ENCODE data around the gene SERGEF.

DNA sequence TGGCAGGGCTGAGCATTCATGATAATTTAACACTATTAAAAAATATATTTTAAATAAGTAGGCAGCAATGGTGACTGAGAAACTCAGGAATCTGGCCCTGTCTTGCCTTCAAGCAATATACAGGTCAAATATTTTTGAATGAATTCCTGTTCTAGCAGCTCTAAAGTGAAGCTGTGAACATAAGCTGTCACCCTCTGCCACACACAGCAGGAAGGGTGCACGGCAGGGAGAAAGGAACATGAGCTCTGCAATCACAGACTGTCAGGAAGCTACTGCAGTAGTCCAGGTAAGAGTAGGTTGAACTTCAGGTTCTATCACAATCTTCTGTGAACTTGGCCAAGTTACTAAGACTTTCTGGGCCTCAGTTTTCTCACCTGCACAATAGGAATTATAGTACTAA lies 114.8 kb downstream of the SERGEF start:
- TF ChIP-seq, protein P1, sequence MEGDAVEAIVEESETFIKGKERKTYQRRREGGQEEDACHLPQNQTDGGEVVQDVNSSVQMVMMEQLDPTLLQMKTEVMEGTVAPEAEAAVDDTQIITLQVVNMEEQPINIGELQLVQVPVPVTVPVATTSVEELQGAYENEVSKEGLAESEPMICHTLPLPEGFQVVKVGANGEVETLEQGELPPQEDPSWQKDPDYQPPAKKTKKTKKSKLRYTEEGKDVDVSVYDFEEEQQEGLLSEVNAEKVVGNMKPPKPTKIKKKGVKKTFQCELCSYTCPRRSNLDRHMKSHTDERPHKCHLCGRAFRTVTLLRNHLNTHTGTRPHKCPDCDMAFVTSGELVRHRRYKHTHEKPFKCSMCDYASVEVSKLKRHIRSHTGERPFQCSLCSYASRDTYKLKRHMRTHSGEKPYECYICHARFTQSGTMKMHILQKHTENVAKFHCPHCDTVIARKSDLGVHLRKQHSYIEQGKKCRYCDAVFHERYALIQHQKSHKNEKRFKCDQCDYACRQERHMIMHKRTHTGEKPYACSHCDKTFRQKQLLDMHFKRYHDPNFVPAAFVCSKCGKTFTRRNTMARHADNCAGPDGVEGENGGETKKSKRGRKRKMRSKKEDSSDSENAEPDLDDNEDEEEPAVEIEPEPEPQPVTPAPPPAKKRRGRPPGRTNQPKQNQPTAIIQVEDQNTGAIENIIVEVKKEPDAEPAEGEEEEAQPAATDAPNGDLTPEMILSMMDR (IDR thresholded peaks at IDR 0.05): no peak
- TF ChIP-seq, protein P2, sequence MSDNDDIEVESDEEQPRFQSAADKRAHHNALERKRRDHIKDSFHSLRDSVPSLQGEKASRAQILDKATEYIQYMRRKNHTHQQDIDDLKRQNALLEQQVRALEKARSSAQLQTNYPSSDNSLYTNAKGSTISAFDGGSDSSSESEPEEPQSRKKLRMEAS (IDR thresholded peaks at IDR 0.05; ENCODE audit: low read depth): no peak
- TF ChIP-seq TCF12 (IDR thresholded peaks at IDR 0.05) (no peak), EP300 (IDR thresholded peaks at IDR 0.05; ENCODE audit: borderline replicate concordance in 1 of 2, low read depth in 1 of 2, low read length in 1 of 2) (no peak), YY1 (IDR thresholded peaks at IDR 0.05; ENCODE audit: low read depth) (no peak)
- TF ChIP-seq, protein P3, sequence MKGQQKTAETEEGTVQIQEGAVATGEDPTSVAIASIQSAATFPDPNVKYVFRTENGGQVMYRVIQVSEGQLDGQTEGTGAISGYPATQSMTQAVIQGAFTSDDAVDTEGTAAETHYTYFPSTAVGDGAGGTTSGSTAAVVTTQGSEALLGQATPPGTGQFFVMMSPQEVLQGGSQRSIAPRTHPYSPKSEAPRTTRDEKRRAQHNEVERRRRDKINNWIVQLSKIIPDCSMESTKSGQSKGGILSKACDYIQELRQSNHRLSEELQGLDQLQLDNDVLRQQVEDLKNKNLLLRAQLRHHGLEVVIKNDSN (IDR thresholded peaks at IDR 0.05; ENCODE audit: borderline replicate concordance, low read depth): no peak

All from SK-N-SH (cell line).